Activated naive CD8-positive, alpha-beta T cell treated with anti-CD3 and anti-CD28 coated beads, Interleukin-2, amount 50 U/mL, for 24 hours (primary cell): ENCODE data around the gene GPR4.

Source experiments
- ATAC-seq: fragments of 150-1000 bp; cut with Tn5 transposase; one replicate; pipeline ENCODE4 v1.10.0; 2021
- DNase-seq: peaks from one replicate; pipeline ENCODE4 v3.0.0; 2021
- H3K27ac Mint-ChIP-seq: one replicate; pipeline ENCODE4 v1.8.0; 2021; ENCODE audit warnings: mild to moderate bottlenecking, mixed read lengths
- H3K27me3 Mint-ChIP-seq: one replicate; pipeline ENCODE4 v1.8.0; 2021; ENCODE audit warnings: mixed read lengths
- H3K36me3 Mint-ChIP-seq: one replicate; pipeline ENCODE4 v1.8.0; 2021; ENCODE audit warnings: low read depth, mixed read lengths
- H3K4me1 Mint-ChIP-seq: one replicate; pipeline ENCODE4 v1.8.0; 2021; ENCODE audit warnings: mixed read lengths
- H3K4me3 Mint-ChIP-seq: one replicate; pipeline ENCODE4 v1.8.0; 2021; ENCODE audit warnings: mild to moderate bottlenecking, moderate library complexity, mixed read lengths
- H3K9me3 Mint-ChIP-seq: one replicate; pipeline ENCODE4 v1.8.0; 2021; ENCODE audit warnings: mixed read lengths

Gene GPR4

GRCh38 chr19:45601524-45602374 is at the start of gene GPR4:
Gene GPR4 (minus strand): TSS chr19:45602212. CDS start chr19:45591866, 10,346 bp downstream.
- no peak within 1 kb of the TSS for H3K27ac Mint-ChIP-seq
- H3K4me1 Mint-ChIP-seq, result peaks cover 32% of the 10 kb centered on the region
- no peak within 1 kb of the TSS for H3K4me3 Mint-ChIP-seq
- no peaks in the 10 kb centered on the region for H3K9me3 Mint-ChIP-seq
- DNase-seq, result no peak
- peaks cover 61% of the 10 kb centered on the region for H3K27me3 Mint-ChIP-seq
- ATAC-seq, result no peak
- H3K36me3 Mint-ChIP-seq, result no peaks in the 10 kb centered on the region

DNA sequence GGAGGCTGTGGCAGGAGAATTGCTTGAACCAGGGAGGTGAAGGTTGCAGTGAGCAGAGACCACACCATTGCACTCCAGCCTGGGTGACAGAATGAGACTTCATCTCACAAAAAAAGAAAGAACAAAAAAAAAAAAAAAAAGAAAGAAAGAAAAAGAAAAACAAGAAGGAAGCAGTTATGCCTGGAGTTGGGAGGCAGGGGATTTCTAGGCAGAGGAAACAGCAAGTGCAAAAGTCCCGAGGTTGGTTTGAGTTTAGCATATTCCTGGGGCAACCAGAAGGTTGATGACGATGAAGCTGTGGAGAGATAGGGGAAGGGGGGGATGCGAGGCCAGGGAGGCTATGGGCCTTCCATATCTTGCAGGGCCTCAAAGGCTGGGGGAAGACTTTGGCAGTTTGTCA is 48.7 kb upstream of the GPR4 start:
- Mint-ChIP-seq H3K36me3 (no peaks in the 10 kb centered on the region), H3K27ac (no peak overlapping the region), H3K4me3 (no peak overlapping the region), H3K4me1 (peaks cover 7% of the 10 kb centered on the region), H3K27me3 (peaks cover 6% of the 10 kb centered on the region), H3K9me3 (no peaks in the 10 kb centered on the region)
- DNase-seq (no peak), ATAC-seq (no peak)

DNA sequence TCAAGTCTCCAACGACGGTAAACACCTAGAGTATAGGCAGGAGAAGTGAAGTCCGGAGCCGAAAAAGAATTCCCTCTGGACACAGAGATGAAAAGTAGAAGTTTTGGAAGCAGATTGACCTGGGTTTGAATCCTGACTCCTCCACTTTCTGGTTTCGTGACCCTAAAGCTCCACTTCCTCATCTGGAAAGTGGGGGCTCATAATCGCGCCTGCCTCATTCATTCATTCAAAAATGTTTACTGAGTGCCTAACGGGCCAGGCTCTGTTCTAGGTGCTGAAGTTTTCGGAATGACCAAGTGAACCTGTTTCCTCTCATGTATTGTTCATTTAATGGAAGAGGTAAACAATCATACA is 44.3 kb upstream of the GPR4 start:
- Mint-ChIP-seq H3K36me3 (peaks cover 4% of the 10 kb centered on the region), H3K4me3 (peak overlapping the region; percentile 76), H3K27me3 (peaks cover 8% of the 10 kb centered on the region), H3K27ac (peak overlapping the region; percentile 84), H3K4me1 (peaks cover 26% of the 10 kb centered on the region), H3K9me3 (no peaks in the 10 kb centered on the region)
- DNase-seq (no peak), ATAC-seq (no peak)

DNA sequence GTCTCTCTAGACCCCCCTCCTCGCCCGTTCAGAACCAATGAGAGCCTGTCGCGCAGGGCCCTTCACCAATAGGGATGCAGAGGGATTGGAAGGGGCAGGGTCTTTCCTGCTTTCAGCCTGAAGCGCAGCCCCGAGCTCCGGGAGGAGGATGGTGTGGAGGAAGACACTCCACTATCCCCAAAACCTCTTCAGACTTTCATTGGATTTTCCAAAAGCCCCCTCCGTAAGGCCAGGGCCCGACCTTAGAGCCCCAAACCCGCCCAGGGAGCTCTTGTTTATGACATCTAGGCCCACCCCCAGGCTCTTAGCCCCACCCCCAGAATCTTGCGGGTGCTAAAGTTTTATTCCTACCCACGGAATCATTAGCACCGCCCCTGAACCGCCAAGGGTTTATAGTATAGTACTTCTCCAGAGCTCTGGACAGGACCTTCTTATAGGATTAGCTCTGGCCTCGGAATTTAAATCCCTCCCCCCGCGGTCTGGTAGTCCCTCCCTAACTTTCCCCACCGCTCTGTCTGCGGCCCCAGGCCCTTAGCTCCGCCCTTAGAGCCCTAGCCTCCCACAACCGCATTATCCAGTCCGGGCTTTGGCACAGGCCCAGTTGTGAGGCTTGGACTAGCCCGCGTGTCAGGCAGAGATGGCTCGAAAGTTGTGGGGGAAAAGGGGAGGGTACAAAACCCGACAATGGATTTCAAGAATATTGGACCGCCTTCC is 43.8 kb upstream of the GPR4 start:
- Mint-ChIP-seq H3K36me3 (peaks cover 9% of the 10 kb centered on the region), H3K9me3 (no peaks in the 10 kb centered on the region), H3K27me3 (peaks cover 8% of the 10 kb centered on the region), H3K4me3 (peak overlapping the region; percentile 76), H3K27ac (peak overlapping the region; percentile 84), H3K4me1 (peaks cover 31% of the 10 kb centered on the region)
- ATAC-seq (peak; percentile 27), DNase-seq (peak; percentile 81)

GRCh38 chr19:45645068-45645630 is 43.1 kb upstream of the GPR4 start:
- H3K4me1 Mint-ChIP-seq, result peaks cover 36% of the 10 kb centered on the region
- H3K9me3 Mint-ChIP-seq, result no peaks in the 10 kb centered on the region
- DNase-seq, result no peak

DNA sequence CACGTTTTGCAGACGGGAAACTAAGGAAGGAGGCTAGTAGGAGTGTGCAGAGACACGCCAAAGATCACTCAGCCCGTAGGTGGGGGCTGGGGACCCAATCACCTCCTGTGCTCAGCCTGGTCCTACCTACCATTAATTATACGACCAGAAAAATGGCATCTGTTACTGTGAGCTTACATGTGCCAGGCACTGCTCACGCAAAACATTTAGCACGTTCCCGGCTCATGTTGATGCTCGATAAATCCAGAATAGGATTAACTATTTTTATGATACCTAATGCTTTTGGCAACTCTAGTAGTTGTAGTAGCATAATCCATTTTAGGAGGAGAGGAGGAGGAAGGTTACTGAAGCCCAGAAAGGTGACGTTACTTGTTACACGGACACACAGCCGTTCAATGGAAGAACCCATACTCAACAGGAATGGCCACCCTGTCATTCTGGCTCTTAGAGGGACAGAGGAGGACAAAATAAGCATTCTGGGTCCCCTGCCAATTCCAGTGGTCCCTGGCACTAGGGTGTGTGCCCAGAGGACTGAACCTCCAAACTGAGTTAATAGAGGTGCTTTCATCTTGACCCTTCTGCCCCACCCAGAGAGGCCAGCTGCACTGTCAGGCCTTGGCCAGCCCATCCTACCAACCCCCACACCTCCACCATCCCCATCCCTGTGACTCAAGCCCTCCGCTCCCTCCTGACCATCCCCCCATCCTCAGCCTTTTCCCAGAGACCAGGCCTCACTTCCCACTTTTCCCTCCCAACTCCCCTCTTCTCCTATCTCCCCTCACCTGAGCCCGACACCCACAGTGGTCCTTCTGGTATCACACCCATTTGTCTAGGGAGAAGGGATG is 42.1 kb upstream of the GPR4 start:
- ATAC-seq (no peak), DNase-seq (no peak)
- Mint-ChIP-seq H3K27ac (no peak overlapping the region), H3K36me3 (peaks cover 14% of the 10 kb centered on the region), H3K4me1 (peaks cover 40% of the 10 kb centered on the region), H3K27me3 (peaks cover 8% of the 10 kb centered on the region), H3K9me3 (no peaks in the 10 kb centered on the region), H3K4me3 (peak overlapping the region; percentile 98)

More at GRCh38 chr19:45645068-45645630, 43.1 kb upstream of the GPR4 start:
- H3K4me3 Mint-ChIP-seq, result peak overlapping the region; percentile 76
- no peak for ATAC-seq
- no peak overlapping the region for H3K27ac Mint-ChIP-seq
- H3K27me3 Mint-ChIP-seq, result peaks cover 8% of the 10 kb centered on the region
- H3K36me3 Mint-ChIP-seq, result peaks cover 11% of the 10 kb centered on the region

- H3K9me3 Mint-ChIP-seq, result no peaks in the 10 kb centered on the region
These were observed 41.3 kb upstream of the GPR4 start for GRCh38 chr19:45643024-45643926.

DNA sequence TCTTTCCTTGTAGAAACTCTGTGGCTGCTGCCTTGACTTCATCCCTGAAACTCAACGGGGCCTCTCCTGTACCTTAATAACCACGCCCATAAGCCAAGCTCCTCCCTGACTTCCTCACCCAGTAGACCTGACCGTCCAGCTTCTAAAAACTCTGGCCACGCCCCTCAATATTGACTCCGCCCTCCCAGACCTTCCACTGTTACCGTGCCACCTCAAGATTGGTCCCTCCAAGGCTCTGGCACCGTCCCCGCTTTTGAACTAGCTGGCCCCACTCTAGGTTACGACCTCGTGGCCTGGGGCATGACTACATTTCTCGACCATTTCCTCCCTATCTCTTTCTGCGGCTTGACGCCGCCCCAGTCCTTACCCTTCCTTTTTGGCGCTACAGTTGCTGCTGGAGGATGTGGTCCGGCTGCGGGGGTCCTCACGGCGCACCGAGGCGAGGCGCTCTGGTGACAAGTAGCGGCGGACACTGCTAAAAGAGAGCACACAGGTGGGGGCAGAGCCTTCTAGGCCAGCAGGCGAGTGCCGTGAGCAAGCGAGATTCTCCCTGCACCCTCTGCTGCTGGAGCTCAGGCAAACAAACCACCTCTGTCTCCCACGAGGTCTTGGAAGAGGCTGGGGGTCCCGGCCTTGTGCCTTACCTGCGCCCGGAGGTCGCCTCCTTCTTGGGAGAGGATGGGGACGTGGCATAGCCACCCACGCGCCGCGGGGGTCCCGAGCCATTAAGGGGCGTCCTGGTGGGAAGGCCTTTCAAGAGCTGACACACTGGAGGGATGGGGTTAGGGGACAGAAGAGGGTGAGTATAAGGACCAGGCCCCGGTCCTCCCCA is 39.5 kb upstream of the GPR4 start:
- peak overlapping the region; percentile 99 for H3K27ac Mint-ChIP-seq
- peaks cover 49% of the 10 kb centered on the region for H3K4me1 Mint-ChIP-seq
- DNase-seq (peak; percentile 91), ATAC-seq (peak; percentile 44)
- peaks cover 8% of the 10 kb centered on the region for H3K27me3 Mint-ChIP-seq
- H3K9me3 Mint-ChIP-seq, result no peaks in the 10 kb centered on the region
- peaks cover 22% of the 10 kb centered on the region for H3K36me3 Mint-ChIP-seq
- peak overlapping the region; percentile 98 for H3K4me3 Mint-ChIP-seq

More at GRCh38 chr19:45643024-45643926, 41.3 kb upstream of the GPR4 start:
- Mint-ChIP-seq H3K27ac (peak overlapping the region; percentile 99), H3K36me3 (peaks cover 20% of the 10 kb centered on the region), H3K4me1 (peaks cover 46% of the 10 kb centered on the region), H3K27me3 (peaks cover 8% of the 10 kb centered on the region), H3K4me3 (peak overlapping the region; percentile 98)
- ATAC-seq, result peak; percentile 56
- peak; percentile 97 for DNase-seq

DNA sequence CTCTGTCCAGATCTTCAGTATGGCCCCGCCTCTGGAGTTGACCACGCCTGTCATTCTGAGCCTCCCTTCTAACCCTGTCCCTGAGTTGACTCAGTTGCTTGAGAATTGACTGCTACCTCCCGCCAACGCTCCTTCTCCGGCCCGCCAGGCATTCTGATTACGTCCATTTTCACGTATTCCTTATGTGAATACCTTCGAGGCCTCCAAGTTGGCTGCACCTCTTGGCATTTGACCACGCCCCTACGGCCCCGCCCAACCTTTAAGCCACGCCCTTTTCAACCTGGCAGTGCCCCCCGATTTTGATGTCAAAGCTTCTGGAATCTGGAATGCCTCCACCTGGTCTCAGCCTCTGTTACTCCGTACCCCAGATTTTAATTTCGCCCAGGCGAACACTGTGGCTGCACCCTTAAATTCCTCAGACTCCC is 38.8 kb upstream of the GPR4 start:
- H3K4me1 Mint-ChIP-seq, result peaks cover 45% of the 10 kb centered on the region

GRCh38 chr19:45638930-45639729 is 37.1 kb upstream of the GPR4 start, which contains the start of gene EML2:
Gene EML2 (minus strand): TSS chr19:45639397. CDS start chr19:45639376, 21 bp downstream.
- DNase-seq (peak; percentile 68), ATAC-seq (no peak)
- Mint-ChIP-seq H3K27me3 (no peaks in the 10 kb centered on the region), H3K9me3 (no peaks in the 10 kb centered on the region), H3K4me1 (peaks cover 42% of the 10 kb centered on the region), H3K4me3 (peak within 1 kb of the TSS; percentile 93), H3K36me3 (peaks cover 29% of the 10 kb centered on the region), H3K27ac (peak within 1 kb of the TSS; percentile 81)

More for the DNA sequence above, 38.8 kb upstream of the GPR4 start:
- Mint-ChIP-seq H3K9me3 (no peaks in the 10 kb centered on the region), H3K27ac (peak overlapping the region; percentile 99), H3K27me3 (peaks cover 3% of the 10 kb centered on the region), H3K36me3 (peaks cover 27% of the 10 kb centered on the region), H3K4me3 (peak overlapping the region; percentile 98)
- DNase-seq (peak; percentile 73), ATAC-seq (no peak)

- H3K27me3 Mint-ChIP-seq, result no peaks in the 10 kb centered on the region
- H3K4me3 Mint-ChIP-seq, result peak overlapping the region; percentile 93
- H3K36me3 Mint-ChIP-seq, result peaks cover 30% of the 10 kb centered on the region
- H3K4me1 Mint-ChIP-seq, result peaks cover 32% of the 10 kb centered on the region
- H3K9me3 Mint-ChIP-seq, result no peaks in the 10 kb centered on the region
- DNase-seq (no peak), ATAC-seq (no peak)
- no peak overlapping the region for H3K27ac Mint-ChIP-seq
These were observed 36.1 kb upstream of the GPR4 start for GRCh38 chr19:45637890-45638667.
